ENCODE measurements around the gene MYO7A. TPM values are rescaled to one million over a fixed set of nuclear protein-coding genes. Genes with fewer than 3 reads are reported as not detected.

Gene MYO7A
- total RNA-seq, 1 donor from 2014 or later = 5.5 TPM

GRCh38 chr11:77207618-77208313 lies 79.7 kb downstream of the MYO7A start:
- no peaks in the 10 kb centered on the region for H3K9me3 ChIP-seq
- no peak overlapping the region for H3K4me3 ChIP-seq
- intact Hi-C loops (cut with DNase I) = no loop called here
- H3K27ac ChIP-seq = no peak overlapping the region
- DNase-seq (no peak), ATAC-seq (no peak)
- no peaks in the 10 kb centered on the region for H3K4me1 ChIP-seq
- H3K36me3 ChIP-seq = no peaks in the 10 kb centered on the region
- H3K27me3 ChIP-seq (ENCODE audit: low read depth) = no peaks in the 10 kb centered on the region
- no peak for TF ChIP-seq CTCF (IDR thresholded peaks at IDR 0.05)

- no peak for ATAC-seq
- intact Hi-C loops (cut with DNase I) = no loop called here
- Histone ChIP-seq H3K4me1 (no peaks in the 10 kb centered on the region), H3K4me3 (no peak overlapping the region), H3K27me3 (ENCODE audit: low read depth) (no peaks in the 10 kb centered on the region), H3K9me3 (no peaks in the 10 kb centered on the region), H3K27ac (no peak overlapping the region), H3K36me3 (no peaks in the 10 kb centered on the region)
- no peak for DNase-seq
- no peak for TF ChIP-seq CTCF (IDR thresholded peaks at IDR 0.05)
Observed at GRCh38 chr11:77208535-77208934, 80.5 kb downstream of the MYO7A start.

- TF ChIP-seq CTCF (IDR thresholded peaks at IDR 0.05) = no peak
- DNase-seq (no peak), ATAC-seq (no peak)
- Histone ChIP-seq H3K4me1 (no peaks in the 10 kb centered on the region), H3K27ac (no peak overlapping the region), H3K4me3 (no peak overlapping the region), H3K36me3 (no peaks in the 10 kb centered on the region), H3K27me3 (ENCODE audit: low read depth) (no peaks in the 10 kb centered on the region), H3K9me3 (no peaks in the 10 kb centered on the region)
- intact Hi-C loops (cut with DNase I) = no loop called here
Observed at GRCh38 chr11:77209663-77210062, 81.6 kb downstream of the MYO7A start.

- no peak for DNase-seq
- Histone ChIP-seq H3K4me1 (no peaks in the 10 kb centered on the region), H3K36me3 (no peaks in the 10 kb centered on the region), H3K9me3 (no peaks in the 10 kb centered on the region), H3K4me3 (no peak overlapping the region), H3K27ac (no peak overlapping the region), H3K27me3 (ENCODE audit: low read depth) (no peaks in the 10 kb centered on the region)
- no peak for TF ChIP-seq CTCF (IDR thresholded peaks at IDR 0.05)
- intact Hi-C loops (cut with DNase I) = no loop called here
- no peak for ATAC-seq
Observed at GRCh38 chr11:77211040-77211451, 83.0 kb downstream of the MYO7A start.

- H3K27me3 ChIP-seq (ENCODE audit: low read depth) = no peaks in the 10 kb centered on the region
- H3K27ac ChIP-seq = no peak overlapping the region
- no peak for TF ChIP-seq CTCF (IDR thresholded peaks at IDR 0.05)
- no peaks in the 10 kb centered on the region for H3K36me3 ChIP-seq
- H3K4me3 ChIP-seq = no peak overlapping the region
- no peaks in the 10 kb centered on the region for H3K9me3 ChIP-seq
- intact Hi-C loops (cut with DNase I) = no loop called here
- ATAC-seq (no peak), DNase-seq (no peak)
- no peaks in the 10 kb centered on the region for H3K4me1 ChIP-seq
Observed at GRCh38 chr11:77211594-77212251, 83.7 kb downstream of the MYO7A start.
